ENCODE data around the gene CENPU. TPM values are rescaled to one million over a fixed set of nuclear protein-coding genes. Genes with fewer than 3 reads are reported as not detected.

Gene CENPU
- total RNA-seq, 1 experiment from 2014 or later: 124 TPM

GRCh38 chr4:184722798-184723197, 11.1 kb downstream of the CENPU start:
- Histone ChIP-seq H3K4me1 (ENCODE audit: insufficient read depth, low read length) (no peaks in the 10 kb centered on the region), H2BK15ac (ENCODE audit: low read depth, low read length) (no peak overlapping the region), H3K27ac (ENCODE audit: insufficient read length, low read depth, low read length) (no peak overlapping the region), H3K79me2 (ENCODE audit: insufficient read depth, low read length) (peaks cover 3% of the 10 kb centered on the region), H3K18ac (ENCODE audit: insufficient read length, low read depth, low read length) (no peak overlapping the region), H3K4ac (ENCODE audit: low read depth, low read length) (no peak overlapping the region), H3K9me3 (ENCODE audit: control insufficient read depth, low read depth, low read length) (no peaks in the 10 kb centered on the region), H2BK20ac (ENCODE audit: low read depth, low read length, poor library complexity, severe bottlenecking) (no peak overlapping the region), H3K56ac (ENCODE audit: insufficient read length, low read depth, low read length) (no peak overlapping the region), H2AFZ (ENCODE audit: low read length) (no peak overlapping the region), H3K23ac (ENCODE audit: insufficient read length, low read depth, low read length) (no peak overlapping the region), H3K27me3 (ENCODE audit: insufficient read depth, low read length) (no peaks in the 10 kb centered on the region), H3K9ac (ENCODE audit: extremely low read depth, insufficient read length, low read length) (no peak overlapping the region), H3K14ac (ENCODE audit: insufficient read depth, low read length) (no peak overlapping the region), H2BK12ac (ENCODE audit: insufficient read length, low read depth, low read length) (no peak overlapping the region), H4K5ac (ENCODE audit: insufficient read length, low read depth, low read length) (no peak overlapping the region), H3K79me1 (ENCODE audit: insufficient read depth, low read depth, low read length, poor library complexity, severe bottlenecking) (no peaks in the 10 kb centered on the region), H4K8ac (replicated peaks; ENCODE audit: insufficient read length, low read depth, low read length) (no peak overlapping the region), H3K23me2 (ENCODE audit: insufficient read length, low read depth, low read length, poor library complexity, severe bottlenecking) (no peaks in the 10 kb centered on the region), H2AK5ac (ENCODE audit: insufficient read length, low read length) (no peak overlapping the region), H3K4me2 (ENCODE audit: insufficient read depth, insufficient read length, low read length) (no peak overlapping the region), H2BK120ac (ENCODE audit: low read depth, low read length, poor library complexity, severe bottlenecking) (no peak overlapping the region), H2BK5ac (ENCODE audit: insufficient read length, low read length) (no peak overlapping the region), H4K20me1 (ENCODE audit: control insufficient read depth, insufficient read depth, insufficient read length) (no peaks in the 10 kb centered on the region), H4K91ac (ENCODE audit: insufficient read length, low read depth, low read length) (no peak overlapping the region), H3T11ph (ENCODE audit: low read length) (no peak overlapping the region)
- 0 out of 4 replicates have a peak, but pooled peaks cover 0 to 4% of the 10 kb centered on the region in 2 experiments for H3K4me1 Mint-ChIP-seq
- TF ChIP-seq CTCF (conservative IDR thresholded peaks at IDR 0.05): peak; percentile 24; the same call in 1 of the 3 replicates
- 0 out of 7 replicates have a peak overlapping the region, but pooled peaks of 1 of the 3 experiments have one; percentile 26 for H3K27ac Mint-ChIP-seq
- peaks cover 44 to 88% (median 84%) of the 10 kb centered on the region in 3 experiments for H3K36me3 Mint-ChIP-seq (ENCODE audit: insufficient read depth in 1 of 3, low read depth in 3 of 3)
- DNase-seq: no peak
- no peaks in the 10 kb centered on the region for H3K27me3 Mint-ChIP-seq (ENCODE audit: low read depth)
- WGBS (ENCODE audit: extremely low coverage, insufficient read length, low lambda C conversion rate): no CpG with 5 or more reads among the region's 1 CpG
- H3K4me3 Mint-ChIP-seq: no peak overlapping the region
- no peaks in the 10 kb centered on the region for H3K9me3 Mint-ChIP-seq

Measured in H9 (cell line).